CD1c-positive myeloid dendritic cell (primary cell): ENCODE data around the gene MGRN1.
A peak's percentile ranks its signal among the peaks of the same experiment; 100 is the strongest.

ENCODE experiments used
- DNase-seq: peaks from one replicate; pipeline ENCODE4 v3.0.0-alpha.2; 2016; ENCODE audit errors: extremely low spot score

MGRN1 gene

DNA sequence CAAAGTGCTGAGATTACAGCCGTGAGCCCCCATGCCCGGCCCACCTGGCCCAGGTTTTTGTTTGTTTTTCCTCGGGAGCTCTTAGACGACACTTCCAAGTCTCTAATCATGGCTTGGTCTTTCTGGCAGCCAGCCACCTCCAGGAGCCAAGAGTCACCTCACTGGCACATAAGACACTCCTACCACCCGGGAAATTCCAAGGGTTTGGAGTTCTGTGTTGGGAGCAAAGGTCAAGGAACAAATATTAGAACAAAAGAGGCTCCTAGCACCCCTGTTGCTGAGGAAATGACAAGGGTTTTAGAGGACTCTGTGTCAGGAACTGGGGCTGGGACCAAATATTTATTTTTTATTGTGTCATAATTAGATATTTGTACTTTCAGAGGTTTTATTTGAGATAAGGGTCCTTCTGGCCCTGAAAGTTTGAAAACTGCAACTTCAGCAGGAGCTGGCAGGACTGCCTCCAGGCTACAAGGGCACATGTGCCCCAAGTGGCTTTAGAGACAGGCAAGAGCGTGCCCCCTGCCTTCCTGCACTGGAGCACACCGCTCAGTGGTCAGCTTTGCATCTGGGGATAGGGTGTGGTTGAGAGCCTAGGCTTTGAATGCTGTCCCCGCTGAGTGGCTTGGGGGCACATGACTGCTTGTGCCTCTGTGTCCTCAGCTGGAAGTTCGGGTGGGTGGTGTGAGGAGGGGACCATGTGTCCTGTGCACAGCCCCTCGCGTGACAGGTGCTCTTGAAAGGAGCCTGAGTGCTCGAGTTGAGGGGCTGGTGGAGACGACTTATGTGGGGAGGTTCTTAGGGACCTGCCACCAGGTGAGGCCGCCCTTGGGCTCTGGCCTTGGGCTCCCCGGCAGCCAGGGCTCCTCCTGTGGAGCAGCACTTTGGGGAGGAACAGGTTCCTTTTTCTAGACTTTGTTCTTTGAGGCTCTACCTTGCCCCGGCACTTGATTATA, 29.7 kb downstream of the MGRN1 start:
- DNase-seq, result no peak

DNA sequence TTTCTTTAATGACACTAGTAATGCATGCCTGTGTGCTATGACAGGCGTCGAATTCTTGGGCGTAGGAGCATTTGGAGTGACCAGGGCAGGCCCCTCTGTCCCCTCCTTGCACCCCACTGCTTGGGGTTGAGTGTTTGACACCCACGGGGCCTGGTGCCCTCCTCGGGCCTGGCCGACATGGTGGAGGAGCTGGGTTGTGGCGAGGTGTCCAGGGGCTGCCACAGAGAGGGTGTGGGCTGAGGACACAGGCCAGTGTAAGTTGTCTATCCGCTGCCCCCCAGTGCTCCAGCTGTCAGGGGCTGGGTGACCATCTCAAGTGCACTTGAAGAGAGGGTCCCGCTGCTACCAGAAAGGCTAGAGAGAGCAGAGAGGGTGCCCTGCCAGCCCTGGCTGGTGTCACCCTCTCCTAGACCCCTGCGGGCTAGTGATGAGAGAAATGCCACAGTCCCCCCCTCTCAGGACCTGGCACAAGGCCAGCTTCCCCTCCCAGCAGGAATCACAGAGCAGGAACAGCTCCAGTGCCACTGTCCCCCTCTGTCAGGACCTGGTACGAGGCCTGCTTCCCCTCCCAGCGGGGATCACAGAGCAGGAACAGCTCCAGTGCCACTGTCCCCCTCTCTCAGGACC, 30.5 kb downstream of the MGRN1 start:
- no peak for DNase-seq

GRCh38 chr16:4655801-4656200, 31.2 kb downstream of the MGRN1 start:
- DNase-seq, result no peak

DNA sequence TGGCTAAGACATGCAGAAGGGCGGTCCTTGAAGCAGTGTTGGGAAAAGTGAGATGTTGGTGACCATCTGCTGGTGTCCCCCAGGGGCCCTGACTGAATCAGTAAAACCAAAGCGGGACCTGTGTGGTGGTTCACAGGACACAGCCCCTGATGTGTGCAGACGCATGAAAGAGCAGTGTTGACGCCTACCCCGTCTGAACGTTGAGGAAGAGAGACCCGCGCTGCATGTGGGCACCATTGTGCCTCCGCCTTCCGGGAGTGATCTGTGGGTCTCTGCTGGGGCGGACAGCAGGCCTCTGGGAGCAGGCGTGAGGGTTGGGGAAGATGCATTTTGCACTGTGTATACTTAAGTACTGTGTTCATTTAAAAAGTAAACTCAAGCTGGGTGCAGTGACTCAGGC, 31.6 kb downstream of the MGRN1 start:
- no peak for DNase-seq

- no peak for DNase-seq
These were observed 32.4 kb downstream of the MGRN1 start for GRCh38 chr16:4656695-4657686.

GRCh38 chr16:4659363-4660353, 35.0 kb downstream of the MGRN1 start:
- no peak for DNase-seq

- peak; percentile 82 for DNase-seq
These were observed 35.9 kb downstream of the MGRN1 start for GRCh38 chr16:4660454-4661007.

- no peak for DNase-seq
These were observed 37.0 kb downstream of the MGRN1 start for GRCh38 chr16:4661661-4662060.

GRCh38 chr16:4663465-4663776, 38.8 kb downstream of the MGRN1 start:
- DNase-seq, result no peak

DNA sequence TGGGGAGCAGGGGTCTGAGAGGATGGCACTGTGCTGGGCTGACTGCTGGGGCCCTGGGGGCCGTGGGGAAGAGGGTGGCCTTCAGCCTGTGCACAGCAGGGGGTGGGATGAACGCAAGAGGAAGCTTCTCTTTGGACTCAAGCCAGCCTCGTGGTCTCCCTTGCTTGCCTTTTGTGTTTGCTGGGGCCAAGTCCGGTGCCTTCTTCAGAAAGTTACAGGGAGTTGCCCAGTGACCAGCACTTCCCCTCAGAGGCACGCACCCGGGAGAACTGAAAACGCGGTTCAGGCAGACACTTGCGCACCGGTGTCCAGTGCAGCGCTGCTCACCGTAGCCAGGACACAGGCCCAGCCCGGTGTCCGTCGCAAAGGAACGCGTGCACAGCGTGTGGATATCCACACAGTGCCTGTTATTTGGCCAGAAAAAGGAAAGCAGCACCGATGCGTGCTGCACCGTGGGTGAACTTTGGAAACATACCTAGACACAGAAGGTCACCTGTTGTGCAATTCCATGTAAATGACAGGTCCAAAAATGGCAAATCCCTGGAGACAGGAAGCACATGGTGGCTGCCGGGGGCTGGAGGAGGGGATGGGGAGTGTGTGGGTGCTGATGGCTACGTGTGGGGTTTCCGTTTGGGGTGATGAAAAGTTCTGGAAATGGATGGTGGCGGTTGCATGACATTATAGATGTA, 39.3 kb downstream of the MGRN1 start:
- DNase-seq, result peak; percentile 96

GRCh38 chr16:4664538-4665418, 40.2 kb downstream of the MGRN1 start:
- DNase-seq, result peak; percentile 82

DNA sequence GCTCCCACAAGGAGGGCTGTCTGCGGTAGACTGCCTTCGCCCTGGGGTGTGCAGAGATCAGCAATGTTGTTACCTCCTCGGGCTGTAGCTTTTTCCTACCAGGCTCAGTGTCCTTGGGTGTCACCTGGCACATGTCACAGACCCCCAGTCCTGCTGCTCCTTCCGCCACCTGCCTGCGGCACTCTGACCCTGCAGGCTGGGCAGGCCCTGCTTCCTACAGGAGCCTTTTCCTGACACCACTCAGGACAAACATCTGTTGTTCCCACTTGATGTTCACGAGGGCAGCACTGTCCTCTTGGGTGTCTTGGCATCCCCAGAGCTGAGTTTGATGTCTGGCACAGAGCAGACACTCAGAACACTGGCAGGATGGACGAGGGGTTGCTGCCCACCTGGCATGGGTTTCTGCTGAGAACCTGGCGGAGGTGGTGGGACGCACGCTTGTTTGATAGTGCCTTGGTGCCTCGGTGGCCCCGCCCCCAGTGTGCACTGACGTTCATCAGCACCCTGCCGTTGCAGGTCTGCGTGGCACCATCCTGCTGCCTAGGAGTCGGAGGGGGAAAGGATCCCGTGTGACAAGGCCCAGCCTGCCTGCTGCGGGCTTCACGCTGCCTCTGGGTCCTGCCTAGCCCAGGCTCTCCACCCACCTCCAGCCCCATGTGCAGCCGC, 42.0 kb downstream of the MGRN1 start:
- no peak for DNase-seq

GRCh38 chr16:4667203-4667963, 42.8 kb downstream of the MGRN1 start:
- DNase-seq, result no peak

DNA sequence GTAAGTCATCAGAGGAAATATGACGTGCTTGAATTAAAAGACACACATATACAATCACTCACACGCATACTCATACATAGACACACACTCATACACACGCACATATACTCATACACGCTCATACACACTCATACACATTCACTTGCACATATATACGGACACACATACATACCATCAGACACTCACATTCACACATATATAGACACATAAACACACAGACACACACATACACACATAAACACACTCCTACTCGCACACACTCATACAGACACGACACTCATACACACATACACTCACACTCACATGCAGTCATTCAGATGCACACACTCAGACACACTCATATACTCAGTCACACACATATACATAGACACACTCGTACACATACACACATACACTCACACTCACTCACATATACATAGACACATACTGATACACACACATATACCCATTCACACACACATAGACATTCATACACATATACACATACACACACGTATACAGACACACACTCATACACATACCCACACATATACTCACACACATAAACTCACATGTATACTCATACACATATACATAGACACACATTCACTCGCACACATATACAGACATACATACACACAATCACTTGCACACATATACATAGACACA, 43.8 kb downstream of the MGRN1 start:
- no peak for DNase-seq

DNA sequence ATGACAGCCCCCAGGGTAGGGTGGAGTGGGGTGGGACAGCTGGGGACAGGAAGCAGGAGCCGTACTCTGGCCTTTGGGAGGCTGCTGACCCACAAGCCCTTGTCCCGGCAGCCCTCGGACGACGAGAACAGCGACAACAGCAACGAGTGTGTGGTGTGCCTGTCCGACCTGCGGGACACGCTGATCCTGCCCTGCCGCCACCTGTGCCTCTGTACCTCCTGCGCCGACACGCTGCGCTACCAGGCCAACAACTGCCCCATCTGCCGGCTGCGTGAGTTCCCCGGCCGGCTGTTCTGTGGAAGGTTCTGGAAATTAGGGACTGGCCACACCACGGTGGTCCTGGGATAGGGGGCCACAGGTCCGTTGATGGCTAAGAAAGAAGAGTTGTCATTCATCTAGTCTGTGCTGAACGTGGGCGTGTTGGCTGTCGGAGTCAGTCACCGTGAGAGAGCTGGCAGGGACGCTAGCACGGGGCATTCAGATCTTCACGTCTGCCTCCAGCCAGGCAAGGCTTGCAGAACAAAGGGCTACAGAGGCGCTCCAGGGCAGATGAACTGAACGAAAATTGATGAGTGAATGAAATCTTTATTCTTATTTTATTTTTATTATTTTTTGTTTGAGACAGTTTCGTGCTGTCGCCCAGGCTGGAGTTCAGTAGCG, 48.9 kb downstream of the MGRN1 start:
- no peak for DNase-seq

DNA sequence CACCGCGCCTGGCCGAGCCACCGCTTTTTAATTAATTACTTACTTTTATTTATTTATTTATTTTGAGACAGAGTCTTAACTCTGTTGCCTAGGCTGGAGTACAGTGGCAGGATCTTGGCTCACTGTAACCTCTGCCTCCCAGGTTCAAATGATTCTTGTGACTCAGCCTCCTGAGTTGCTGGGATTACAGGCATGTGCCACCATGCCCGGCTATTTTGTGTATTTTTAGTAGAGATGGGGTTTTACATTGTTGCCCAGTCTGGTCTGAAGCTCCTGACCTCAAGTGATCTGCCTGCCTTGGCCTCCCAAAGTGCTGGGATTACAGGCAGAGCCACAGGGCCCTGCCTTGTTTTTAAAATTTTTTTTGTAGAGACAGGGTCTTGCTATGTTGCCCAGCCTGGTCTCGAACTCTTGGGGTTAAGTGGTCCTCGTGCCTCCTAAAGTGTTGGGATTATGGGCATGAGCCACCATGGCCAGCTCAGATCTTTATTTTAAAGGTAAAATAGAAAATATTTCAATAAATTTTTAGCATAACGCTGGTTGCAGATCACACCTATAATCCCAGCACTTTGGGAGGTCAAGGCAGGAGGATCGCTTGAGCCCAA, 50.4 kb downstream of the MGRN1 start:
- DNase-seq, result no peak
